ENCODE results near the gene UPP2.

The UPP2 gene

GRCh38 chr2:158142568-158143332 is 41.1 kb downstream of the UPP2 start:
- no peak for DNase-seq (ENCODE audit: low spot score)

GRCh38 chr2:158143703-158144360 is 42.2 kb downstream of the UPP2 start:
- no peak for DNase-seq (ENCODE audit: low spot score)

GRCh38 chr2:158144914-158145625 is 43.4 kb downstream of the UPP2 start:
- no peak for DNase-seq (ENCODE audit: low spot score)

- no peak for DNase-seq (ENCODE audit: low spot score)
These were observed 51.8 kb downstream of the UPP2 start for GRCh38 chr2:158153270-158154015.

GRCh38 chr2:158154596-158154995 is 52.9 kb downstream of the UPP2 start:
- DNase-seq (ENCODE audit: low spot score) = no peak

- no peak for DNase-seq (ENCODE audit: low spot score)
These were observed 71.0 kb downstream of the UPP2 start for GRCh38 chr2:158172719-158173118.

- no peak for DNase-seq (ENCODE audit: low spot score)
These were observed 72.8 kb downstream of the UPP2 start for GRCh38 chr2:158174495-158174894.

- no peak for DNase-seq (ENCODE audit: low spot score)
These were observed 73.3 kb downstream of the UPP2 start for GRCh38 chr2:158174956-158175355.

- DNase-seq (ENCODE audit: low spot score) = no peak
These were observed 77.0 kb downstream of the UPP2 start for GRCh38 chr2:158178646-158179045.

- peak; percentile 3 for DNase-seq (ENCODE audit: low spot score)
These were observed 78.0 kb downstream of the UPP2 start for GRCh38 chr2:158179660-158180059.

- DNase-seq (ENCODE audit: low spot score) = no peak
These were observed 79.5 kb downstream of the UPP2 start for GRCh38 chr2:158181171-158181570.

GRCh38 chr2:158182676-158183295 is 81.1 kb downstream of the UPP2 start:
- DNase-seq (ENCODE audit: low spot score) = no peak

GRCh38 chr2:158184001-158184400 is 82.3 kb downstream of the UPP2 start:
- no peak for DNase-seq (ENCODE audit: low spot score)

GRCh38 chr2:158184556-158185343 is 83.1 kb downstream of the UPP2 start:
- no peak for DNase-seq (ENCODE audit: low spot score)
